NB4 (cell line): ENCODE results near the gene PSD.

ENCODE experiments used
- MAX ChIP-seq: IDR thresholded peaks from 2 replicates; pipeline ENCODE4 v1.6.1; 2011; ENCODE audit warnings: low read depth, low read length
- MYC ChIP-seq: IDR thresholded peaks from 2 replicates; pipeline ENCODE4 v1.6.1; 2011; ENCODE audit warnings: low read depth, low read length
- POLR2A ChIP-seq: IDR thresholded peaks from 2 replicates; pipeline ENCODE4 v1.6.1; 2011; ENCODE audit warnings: mild to moderate bottlenecking; ENCODE audit not compliant: insufficient read length; ENCODE audit errors: extremely low read depth
- TF ChIP-seq, protein P1 (sequence below): IDR thresholded peaks from one replicate; pipeline ENCODE4 v1.5.1; 2012; ENCODE audit warnings: low read depth, low read length

DNA sequence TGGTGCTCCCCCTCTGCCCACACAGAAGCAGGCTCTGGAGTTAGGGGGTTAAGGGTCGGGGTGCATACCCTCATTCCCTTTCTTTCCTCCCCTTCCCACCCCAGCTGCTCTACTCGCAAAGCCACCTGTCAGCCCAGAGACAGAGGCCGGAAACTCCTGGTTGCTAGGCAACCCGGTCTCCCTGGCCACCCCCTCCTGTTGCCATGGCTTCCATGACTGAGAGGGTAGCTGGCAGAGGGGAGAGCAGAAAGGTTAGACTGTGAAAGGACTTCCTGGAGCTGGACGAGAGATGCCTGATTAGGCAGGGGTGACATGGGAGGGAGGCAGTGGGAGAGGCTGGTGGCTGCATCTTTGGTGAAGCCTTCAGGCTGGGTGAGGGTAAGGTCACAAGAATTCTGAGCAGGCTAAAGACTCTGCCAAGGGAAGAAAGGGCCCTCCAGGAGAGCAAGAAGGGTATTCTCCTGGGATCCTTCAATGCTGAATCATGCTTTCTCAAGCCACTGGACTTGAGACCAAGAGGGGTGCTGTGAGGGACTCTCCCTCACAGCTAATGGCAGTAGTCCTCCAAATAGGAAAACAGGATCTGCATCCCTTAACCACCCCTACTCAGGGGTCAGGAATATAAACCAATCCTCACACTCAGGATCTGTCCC is 5.4 kb downstream of the PSD start:
- TF ChIP-seq, protein P1, sequence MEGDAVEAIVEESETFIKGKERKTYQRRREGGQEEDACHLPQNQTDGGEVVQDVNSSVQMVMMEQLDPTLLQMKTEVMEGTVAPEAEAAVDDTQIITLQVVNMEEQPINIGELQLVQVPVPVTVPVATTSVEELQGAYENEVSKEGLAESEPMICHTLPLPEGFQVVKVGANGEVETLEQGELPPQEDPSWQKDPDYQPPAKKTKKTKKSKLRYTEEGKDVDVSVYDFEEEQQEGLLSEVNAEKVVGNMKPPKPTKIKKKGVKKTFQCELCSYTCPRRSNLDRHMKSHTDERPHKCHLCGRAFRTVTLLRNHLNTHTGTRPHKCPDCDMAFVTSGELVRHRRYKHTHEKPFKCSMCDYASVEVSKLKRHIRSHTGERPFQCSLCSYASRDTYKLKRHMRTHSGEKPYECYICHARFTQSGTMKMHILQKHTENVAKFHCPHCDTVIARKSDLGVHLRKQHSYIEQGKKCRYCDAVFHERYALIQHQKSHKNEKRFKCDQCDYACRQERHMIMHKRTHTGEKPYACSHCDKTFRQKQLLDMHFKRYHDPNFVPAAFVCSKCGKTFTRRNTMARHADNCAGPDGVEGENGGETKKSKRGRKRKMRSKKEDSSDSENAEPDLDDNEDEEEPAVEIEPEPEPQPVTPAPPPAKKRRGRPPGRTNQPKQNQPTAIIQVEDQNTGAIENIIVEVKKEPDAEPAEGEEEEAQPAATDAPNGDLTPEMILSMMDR: no peak
- TF ChIP-seq POLR2A: no peak
- TF ChIP-seq MAX: no peak
- TF ChIP-seq MYC: no peak
